ENCODE measurements around the gene FNIP2.
A peak's percentile ranks its signal among the peaks of the same experiment; 100 is the strongest.
"Not testable (repeated sequence)": the region's sequence is repeated elsewhere in the genome, so short reads cannot be mapped to it uniquely, and the experiment has no call there.

Gene FNIP2

GRCh38 chr4:158726633-158727032, 42.2 kb upstream of the FNIP2 start:
- H3K4me3 ChIP-seq (ENCODE audit: low read depth, low read length): no peak overlapping the region
- TF ChIP-seq CTCF (IDR thresholded peaks at IDR 0.05; ENCODE audit: low read depth, low read length): no peak
- H3K9me3 ChIP-seq: no peaks in the 10 kb centered on the region
- DNase-seq: no peak
- peaks cover 8% of the 10 kb centered on the region; the same call in 1 of the 2 replicates for H3K27me3 ChIP-seq
- no peaks in the 10 kb centered on the region for H3K4me1 ChIP-seq
- H3K36me3 ChIP-seq: peaks cover 1% of the 10 kb centered on the region; the same call in 1 of the 2 replicates

- no peak for TF ChIP-seq CTCF (IDR thresholded peaks at IDR 0.05; ENCODE audit: low read depth, low read length)
- no peaks in the 10 kb centered on the region for H3K9me3 ChIP-seq
- H3K4me3 ChIP-seq (ENCODE audit: low read depth, low read length): no peak overlapping the region
- H3K27me3 ChIP-seq: peaks cover 14% of the 10 kb centered on the region
- no peak for DNase-seq
- no peaks in the 10 kb centered on the region for H3K4me1 ChIP-seq
- no peaks in the 10 kb centered on the region for H3K36me3 ChIP-seq
Observed at GRCh38 chr4:158728236-158728635, 40.6 kb upstream of the FNIP2 start.

GRCh38 chr4:158729716-158730559, 38.9 kb upstream of the FNIP2 start:
- TF ChIP-seq CTCF (IDR thresholded peaks at IDR 0.05; ENCODE audit: low read depth, low read length): peak; percentile 93
- H3K9me3 ChIP-seq: no peaks in the 10 kb centered on the region
- no peaks in the 10 kb centered on the region for H3K36me3 ChIP-seq
- peaks cover 14% of the 10 kb centered on the region for H3K27me3 ChIP-seq
- peak; percentile 67 for DNase-seq
- no peak overlapping the region for H3K4me3 ChIP-seq (ENCODE audit: low read depth, low read length)
- no peaks in the 10 kb centered on the region for H3K4me1 ChIP-seq

- H3K27me3 ChIP-seq: no peaks in the 10 kb centered on the region; the same call in 1 of the 2 replicates
- TF ChIP-seq CTCF (IDR thresholded peaks at IDR 0.05; ENCODE audit: low read depth, low read length): no peak
- no peaks in the 10 kb centered on the region for H3K36me3 ChIP-seq
- no peaks in the 10 kb centered on the region for H3K9me3 ChIP-seq
- H3K4me1 ChIP-seq: no peaks in the 10 kb centered on the region
- no peak overlapping the region for H3K4me3 ChIP-seq (ENCODE audit: low read depth, low read length)
- no peak for DNase-seq
Observed at GRCh38 chr4:158738866-158739265, 30.0 kb upstream of the FNIP2 start.

GRCh38 chr4:158739600-158739999, 29.2 kb upstream of the FNIP2 start:
- no peak overlapping the region for H3K4me3 ChIP-seq (ENCODE audit: low read depth, low read length)
- DNase-seq: no peak
- no peak for TF ChIP-seq CTCF (IDR thresholded peaks at IDR 0.05; ENCODE audit: low read depth, low read length)

GRCh38 chr4:158741326-158742021, 27.4 kb upstream of the FNIP2 start:
- no peaks in the 10 kb centered on the region for H3K4me1 ChIP-seq
- no peaks in the 10 kb centered on the region for H3K36me3 ChIP-seq
- no peaks in the 10 kb centered on the region for H3K9me3 ChIP-seq
- no peak for DNase-seq
- TF ChIP-seq CTCF (IDR thresholded peaks at IDR 0.05; ENCODE audit: low read depth, low read length): no peak
- H3K4me3 ChIP-seq (ENCODE audit: low read depth, low read length): no peak overlapping the region
- H3K27me3 ChIP-seq: no peaks in the 10 kb centered on the region; the same call in 1 of the 2 replicates

More at GRCh38 chr4:158739600-158739999, 29.2 kb upstream of the FNIP2 start:
- Histone ChIP-seq H3K36me3 (no peaks in the 10 kb centered on the region), H3K4me1 (no peaks in the 10 kb centered on the region), H3K9me3 (no peaks in the 10 kb centered on the region), H3K27me3 (no peaks in the 10 kb centered on the region; the same call in 1 of the 2 replicates)

GRCh38 chr4:158746537-158746936, 22.3 kb upstream of the FNIP2 start:
- not testable (repeated sequence) for H3K9me3 ChIP-seq; H3K4me3 ChIP-seq (ENCODE audit: low read depth, low read length); H3K4me1 ChIP-seq; H3K27me3 ChIP-seq; H3K36me3 ChIP-seq; DNase-seq

All from BE2C (cell line).